Stromal cell of bone marrow (primary cell): ENCODE data around the gene SDK1.
"Not testable (repeated sequence)": the region's sequence is repeated elsewhere in the genome, so short reads cannot be mapped to it uniquely, and the experiment has no call there.

Source experiments
- DNase-seq: peaks from one replicate; pipeline ENCODE4 v3.0.0-alpha.2; 2012; ENCODE audit warnings: low read depth

Gene SDK1

GRCh38 chr7:4227105-4228010 lies 926.3 kb downstream of the SDK1 start:
- DNase-seq = no peak

GRCh38 chr7:4230352-4230751 lies 929.3 kb downstream of the SDK1 start:
- no peak for DNase-seq

GRCh38 chr7:4233146-4233545 lies 932.1 kb downstream of the SDK1 start:
- DNase-seq = no peak

- DNase-seq = no peak
These were observed 932.8 kb downstream of the SDK1 start for GRCh38 chr7:4233621-4234497.

- no peak for DNase-seq
These were observed 933.4 kb downstream of the SDK1 start for GRCh38 chr7:4234498-4234855.

- no peak for DNase-seq
These were observed 933.8 kb downstream of the SDK1 start for GRCh38 chr7:4234886-4235285.

GRCh38 chr7:4235596-4235995 lies 934.5 kb downstream of the SDK1 start:
- no peak for DNase-seq

GRCh38 chr7:4236389-4236788 lies 935.3 kb downstream of the SDK1 start:
- DNase-seq = no peak

- DNase-seq = not testable (repeated sequence)
These were observed 935.8 kb downstream of the SDK1 start for GRCh38 chr7:4236873-4237272.

GRCh38 chr7:4237296-4238235 lies 936.5 kb downstream of the SDK1 start:
- DNase-seq = no peak

- DNase-seq = no peak
These were observed 937.8 kb downstream of the SDK1 start for GRCh38 chr7:4238861-4239260.

GRCh38 chr7:4240042-4240441 lies 939.0 kb downstream of the SDK1 start:
- DNase-seq = no peak

GRCh38 chr7:4240520-4241303 lies 939.7 kb downstream of the SDK1 start:
- no peak for DNase-seq

- no peak for DNase-seq
These were observed 940.2 kb downstream of the SDK1 start for GRCh38 chr7:4241304-4241612.

GRCh38 chr7:4241791-4242190 lies 940.7 kb downstream of the SDK1 start:
- no peak for DNase-seq

- DNase-seq = no peak
These were observed 941.7 kb downstream of the SDK1 start for GRCh38 chr7:4242706-4243105.

- no peak for DNase-seq
These were observed 943.0 kb downstream of the SDK1 start for GRCh38 chr7:4244041-4244440.

- DNase-seq = no peak
These were observed 943.6 kb downstream of the SDK1 start for GRCh38 chr7:4244635-4245034.

- no peak for DNase-seq
These were observed 944.2 kb downstream of the SDK1 start for GRCh38 chr7:4245135-4245865.

GRCh38 chr7:4245866-4246470 lies 944.9 kb downstream of the SDK1 start:
- no peak for DNase-seq
